ENCODE measurements around the gene ATF7IP. TPM values are rescaled to one million over a fixed set of nuclear protein-coding genes. Genes with fewer than 3 reads are reported as not detected.
"Not testable (repeated sequence)": the region's sequence is repeated elsewhere in the genome, so short reads cannot be mapped to it uniquely, and the experiment has no call there.

ATF7IP gene
- polyA plus RNA-seq, 3 donors, result 16.6 to 51.7 (median 19.2) TPM

DNA sequence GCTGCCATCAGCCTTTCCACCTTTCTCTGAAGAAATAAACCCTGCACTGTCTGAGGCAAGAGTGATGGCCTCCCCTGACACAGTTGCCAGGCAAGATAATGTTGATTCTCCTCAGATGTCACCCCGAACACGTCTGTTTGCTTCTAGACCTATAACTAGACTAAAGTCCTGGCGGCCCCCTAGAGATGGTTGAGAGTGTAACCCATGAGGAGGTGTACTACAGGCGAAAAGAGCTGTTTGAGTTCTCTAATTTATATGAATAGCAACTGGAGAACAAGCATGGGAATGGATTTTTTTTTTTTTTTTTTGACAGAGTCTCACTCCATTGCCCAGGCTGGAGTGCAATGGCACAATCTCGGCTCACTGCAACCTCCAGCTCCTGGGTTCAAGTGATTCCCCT lies 33.0 kb upstream of the ATF7IP start:
- no peak overlapping the region for H3K27ac ChIP-seq (ENCODE audit: low read depth in 1 of 2, low read length in 2 of 2)
- H3K4me3 ChIP-seq (replicated peaks in 1 of 3; ENCODE audit: low read depth in 2 of 3, low read length in 3 of 3), result no peak overlapping the region
- no peaks in the 10 kb centered on the region for H4K20me1 ChIP-seq (ENCODE audit: insufficient read depth, low read length)
- H3K9ac ChIP-seq (ENCODE audit: insufficient read depth, low read length, poor library complexity, severe bottlenecking), result no peak overlapping the region
- no peak for DNase-seq
- peaks cover 7 to 10% of the 10 kb centered on the region in 2 donors for H3K4me1 ChIP-seq (ENCODE audit: control insufficient read depth in 1 of 2, insufficient read depth in 2 of 2, low read length in 2 of 2)
- Mint-ChIP-seq H3K36me3 (peaks cover 2 to 8% of the 10 kb centered on the region in 2 donors), H3K4me3 (no peak overlapping the region), H3K9me3 (peaks cover 14 to 67% (median 62%) of the 10 kb centered on the region in 7 donors), H3K27ac (no peak overlapping the region), H3K4me1 (peaks cover 10% of the 10 kb centered on the region), H3K27me3 (ENCODE audit: low read depth in 3 of 3) (peaks cover 0 to 1% (median 0%) of the 10 kb centered on the region in 3 donors)
- 95% methylated on average over 4 of the region's 5 CpGs for WGBS (ENCODE audit: insufficient coverage)
- H3K27me3 ChIP-seq (ENCODE audit: control insufficient read depth in 2 of 2, insufficient read depth in 2 of 2, low read length in 2 of 2), result no peaks in the 10 kb centered on the region
- intact Hi-C loops (cut with micrococcal nuclease), result no loop called here
- H2AFZ ChIP-seq (ENCODE audit: insufficient read depth, low read depth, low read length, poor library complexity, severe bottlenecking), result no peak overlapping the region
- no peak overlapping the region for H3K4me2 ChIP-seq (replicated peaks; ENCODE audit: extremely low read depth, low read length, poor library complexity, severe bottlenecking)
- H3K79me2 ChIP-seq (ENCODE audit: insufficient read depth, low read length), result no peaks in the 10 kb centered on the region
- H3K9me3 ChIP-seq (replicated peaks in 1 of 2; ENCODE audit: control insufficient read depth in 1 of 2, insufficient read depth in 1 of 2, low read length in 2 of 2), result peaks cover 37 to 45% of the 10 kb centered on the region in 2 donors
- no peaks in the 10 kb centered on the region for H3K36me3 ChIP-seq (replicated peaks in 1 of 2; ENCODE audit: control insufficient read depth in 1 of 2, insufficient read depth in 2 of 2, low read length in 2 of 2)
- TF ChIP-seq, protein P1, sequence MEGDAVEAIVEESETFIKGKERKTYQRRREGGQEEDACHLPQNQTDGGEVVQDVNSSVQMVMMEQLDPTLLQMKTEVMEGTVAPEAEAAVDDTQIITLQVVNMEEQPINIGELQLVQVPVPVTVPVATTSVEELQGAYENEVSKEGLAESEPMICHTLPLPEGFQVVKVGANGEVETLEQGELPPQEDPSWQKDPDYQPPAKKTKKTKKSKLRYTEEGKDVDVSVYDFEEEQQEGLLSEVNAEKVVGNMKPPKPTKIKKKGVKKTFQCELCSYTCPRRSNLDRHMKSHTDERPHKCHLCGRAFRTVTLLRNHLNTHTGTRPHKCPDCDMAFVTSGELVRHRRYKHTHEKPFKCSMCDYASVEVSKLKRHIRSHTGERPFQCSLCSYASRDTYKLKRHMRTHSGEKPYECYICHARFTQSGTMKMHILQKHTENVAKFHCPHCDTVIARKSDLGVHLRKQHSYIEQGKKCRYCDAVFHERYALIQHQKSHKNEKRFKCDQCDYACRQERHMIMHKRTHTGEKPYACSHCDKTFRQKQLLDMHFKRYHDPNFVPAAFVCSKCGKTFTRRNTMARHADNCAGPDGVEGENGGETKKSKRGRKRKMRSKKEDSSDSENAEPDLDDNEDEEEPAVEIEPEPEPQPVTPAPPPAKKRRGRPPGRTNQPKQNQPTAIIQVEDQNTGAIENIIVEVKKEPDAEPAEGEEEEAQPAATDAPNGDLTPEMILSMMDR (IDR thresholded peaks at IDR 0.05), result no peak

- Histone ChIP-seq H3K4me3 (replicated peaks in 1 of 3; ENCODE audit: low read depth in 2 of 3, low read length in 3 of 3) (no peak overlapping the region), H3K9me3 (replicated peaks in 1 of 2; ENCODE audit: control insufficient read depth in 1 of 2, insufficient read depth in 1 of 2, low read length in 2 of 2) (peaks cover 39 to 40% of the 10 kb centered on the region in 2 donors), H3K4me1 (ENCODE audit: control insufficient read depth in 1 of 2, insufficient read depth in 2 of 2, low read length in 2 of 2) (no peaks in the 10 kb centered on the region), H3K27ac (ENCODE audit: low read depth in 1 of 2, low read length in 2 of 2) (no peak overlapping the region), H2AFZ (ENCODE audit: insufficient read depth, low read depth, low read length, poor library complexity, severe bottlenecking) (no peak overlapping the region), H3K27me3 (ENCODE audit: control insufficient read depth in 2 of 2, insufficient read depth in 2 of 2, low read length in 2 of 2) (no peaks in the 10 kb centered on the region), H3K9ac (ENCODE audit: insufficient read depth, low read length, poor library complexity, severe bottlenecking) (no peak overlapping the region), H4K20me1 (ENCODE audit: insufficient read depth, low read length) (no peaks in the 10 kb centered on the region), H3K36me3 (replicated peaks in 1 of 2; ENCODE audit: control insufficient read depth in 1 of 2, insufficient read depth in 2 of 2, low read length in 2 of 2) (no peaks in the 10 kb centered on the region), H3K79me2 (ENCODE audit: insufficient read depth, low read length) (no peaks in the 10 kb centered on the region), H3K4me2 (replicated peaks; ENCODE audit: extremely low read depth, low read length, poor library complexity, severe bottlenecking) (no peak overlapping the region)
- peaks cover 25 to 68% (median 53%) of the 10 kb centered on the region in 7 donors for H3K9me3 Mint-ChIP-seq
- H3K27ac Mint-ChIP-seq, result no peak overlapping the region
- H3K4me1 Mint-ChIP-seq, result no peaks in the 10 kb centered on the region
- intact Hi-C loops (cut with micrococcal nuclease), result no loop called here
- TF ChIP-seq, protein P1 (IDR thresholded peaks at IDR 0.05), result no peak
- no peak overlapping the region for H3K4me3 Mint-ChIP-seq
- peaks cover 0 to 2% of the 10 kb centered on the region in 2 donors for H3K36me3 Mint-ChIP-seq
- peaks cover 0 to 4% (median 1%) of the 10 kb centered on the region in 3 donors for H3K27me3 Mint-ChIP-seq (ENCODE audit: low read depth in 3 of 3)
- no peak for DNase-seq
These were observed 25.1 kb upstream of the ATF7IP start for GRCh38 chr12:14340371-14340770.

DNA sequence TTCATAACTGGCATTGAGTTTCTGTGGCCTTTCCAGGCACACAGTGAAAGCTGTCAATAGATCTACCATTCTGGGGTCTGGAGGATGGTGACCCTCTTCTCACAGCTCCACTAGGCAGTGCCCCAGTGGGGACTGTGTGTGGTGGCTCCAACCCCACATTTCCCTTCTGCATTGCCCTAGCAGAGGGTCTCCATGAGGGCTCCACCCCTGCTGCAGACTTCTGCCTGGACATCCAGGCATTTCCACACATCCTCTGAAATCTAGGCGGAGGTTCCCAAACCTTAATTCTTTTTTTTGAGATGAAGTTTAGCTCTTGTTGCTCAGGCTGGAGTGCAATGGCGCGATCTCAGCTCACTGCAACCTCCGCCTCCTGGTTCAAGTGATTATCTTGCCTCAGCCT lies 14.0 kb upstream of the ATF7IP start:
- H3K79me2 ChIP-seq (ENCODE audit: insufficient read depth, low read length); intact Hi-C loops (cut with micrococcal nuclease); H4K20me1 ChIP-seq (ENCODE audit: insufficient read depth, low read length); DNase-seq; H2AFZ ChIP-seq (ENCODE audit: insufficient read depth, low read depth, low read length, poor library complexity, severe bottlenecking); H3K4me1 Mint-ChIP-seq; H3K27ac ChIP-seq (ENCODE audit: low read depth in 1 of 2, low read length in 2 of 2); H3K4me3 Mint-ChIP-seq; H3K36me3 Mint-ChIP-seq; H3K4me2 ChIP-seq (replicated peaks; ENCODE audit: extremely low read depth, low read length, poor library complexity, severe bottlenecking); H3K9ac ChIP-seq (ENCODE audit: insufficient read depth, low read length, poor library complexity, severe bottlenecking); H3K4me3 ChIP-seq (replicated peaks in 1 of 3; ENCODE audit: low read depth in 2 of 3, low read length in 3 of 3); H3K36me3 ChIP-seq (replicated peaks in 1 of 2; ENCODE audit: control insufficient read depth in 1 of 2, insufficient read depth in 2 of 2, low read length in 2 of 2); H3K4me1 ChIP-seq (ENCODE audit: control insufficient read depth in 1 of 2, insufficient read depth in 2 of 2, low read length in 2 of 2); H3K27me3 Mint-ChIP-seq (ENCODE audit: low read depth in 3 of 3); H3K27me3 ChIP-seq (ENCODE audit: control insufficient read depth in 2 of 2, insufficient read depth in 2 of 2, low read length in 2 of 2); H3K27ac Mint-ChIP-seq: not testable (repeated sequence)
- WGBS (ENCODE audit: insufficient coverage), result 100% methylated on average over 3 of the region's 4 CpGs
- peaks cover 42 to 62% (median 58%) of the 10 kb centered on the region in 7 donors for H3K9me3 Mint-ChIP-seq
- peaks cover 23 to 40% of the 10 kb centered on the region in 2 donors for H3K9me3 ChIP-seq (replicated peaks in 1 of 2; ENCODE audit: control insufficient read depth in 1 of 2, insufficient read depth in 1 of 2, low read length in 2 of 2)
